HK-2 (cell line): Measurements from ENCODE around the gene DDR2.
"Not testable (repeated sequence)": the region's sequence is repeated elsewhere in the genome, so short reads cannot be mapped to it uniquely, and the experiment has no call there.

Experiments used
- DNase-seq: peaks from one replicate; pipeline ENCODE4 v3.0.0-alpha.2; 2018; ENCODE audit not compliant: unreplicated experiment

DDR2 gene

GRCh38 chr1:162632217-162632666 lies at the start of gene DDR2:
DDR2 (plus strand) TSS chr1:162632464; CDS start chr1:162719064, 86,600 bp downstream.
- DNase-seq = no peak

GRCh38 chr1:162582901-162583300 lies 49.4 kb upstream of the DDR2 start:
- not testable (repeated sequence) for DNase-seq

GRCh38 chr1:162585101-162585500 lies 47.2 kb upstream of the DDR2 start:
- not testable (repeated sequence) for DNase-seq

- no peak for DNase-seq
Observed at GRCh38 chr1:162587347-162587746, 44.9 kb upstream of the DDR2 start.

- DNase-seq = no peak
Observed at GRCh38 chr1:162587761-162588260, 44.5 kb upstream of the DDR2 start.

GRCh38 chr1:162590101-162590500 lies 42.2 kb upstream of the DDR2 start:
- no peak for DNase-seq

GRCh38 chr1:162590686-162591085 lies 41.6 kb upstream of the DDR2 start:
- no peak for DNase-seq

GRCh38 chr1:162596514-162597170 lies 35.6 kb upstream of the DDR2 start:
- DNase-seq = no peak

GRCh38 chr1:162599451-162599850 lies 32.8 kb upstream of the DDR2 start:
- no peak for DNase-seq

- not testable (repeated sequence) for DNase-seq
Observed at GRCh38 chr1:162603117-162603516, 29.1 kb upstream of the DDR2 start.

GRCh38 chr1:162605225-162605927 lies 26.9 kb upstream of the DDR2 start:
- no peak for DNase-seq

- no peak for DNase-seq
Observed at GRCh38 chr1:162609306-162609705, 23.0 kb upstream of the DDR2 start.

GRCh38 chr1:162612606-162613400 lies 19.5 kb upstream of the DDR2 start:
- DNase-seq = no peak

GRCh38 chr1:162616848-162617247 lies 15.4 kb upstream of the DDR2 start:
- no peak for DNase-seq

GRCh38 chr1:162617513-162617912 lies 14.8 kb upstream of the DDR2 start:
- DNase-seq = no peak

GRCh38 chr1:162619076-162619475 lies 13.2 kb upstream of the DDR2 start:
- DNase-seq = no peak

- DNase-seq = no peak
Observed at GRCh38 chr1:162621256-162621655, 11.0 kb upstream of the DDR2 start.

GRCh38 chr1:162625679-162626078 lies 6.6 kb upstream of the DDR2 start:
- DNase-seq = no peak

GRCh38 chr1:162626094-162626493 lies 6.2 kb upstream of the DDR2 start:
- no peak for DNase-seq

GRCh38 chr1:162626761-162627160 lies 5.5 kb upstream of the DDR2 start:
- no peak for DNase-seq

- no peak for DNase-seq
Observed at GRCh38 chr1:162627662-162628296, 4.5 kb upstream of the DDR2 start.

GRCh38 chr1:162629077-162629627 lies 3.1 kb upstream of the DDR2 start:
- no peak for DNase-seq
